SK-N-SH treated with all-trans-retinoic acid at 6 μM for 48 hours (cell line): ENCODE results near the gene CYP39A1.

Source experiments
- ATAC-seq: fragments of 200-7000 bp; cut with Tn5 transposase; 3 replicates; pipeline ENCODE4 v1.9.1; 2020; ENCODE audit warnings: mild to moderate bottlenecking, moderate library complexity
- ARNTL ChIP-seq: fragments of 450-650 bp; formaldehyde crosslinking; IDR thresholded peaks from 2 replicates; pipeline ENCODE4 v1.5.0; 2020; ENCODE audit warnings: low read depth, mild to moderate bottlenecking, moderate library complexity, borderline replicate concordance
- BACH2 ChIP-seq: fragments of 250-450 bp; sonication (Bioruptor Pico); IDR thresholded peaks from 2 replicates; pipeline ENCODE4 v1.9.0; 2021; ENCODE audit warnings: mild to moderate bottlenecking, borderline replicate concordance
- CREB5 ChIP-seq: fragments of 250-450 bp; sonication (Bioruptor Pico); IDR thresholded peaks from 2 replicates; pipeline ENCODE4 v1.5.1; 2020; ENCODE audit warnings: low read depth, mild to moderate bottlenecking, moderate library complexity
- CSDC2 ChIP-seq: fragments of 250-450 bp; sonication (Bioruptor Pico); IDR thresholded peaks from 2 replicates; pipeline ENCODE4 v1.5.0; 2020; ENCODE audit warnings: mild to moderate bottlenecking, moderate library complexity
- CSRNP3 ChIP-seq: fragments of 250-450 bp; sonication (Bioruptor Pico); IDR thresholded peaks from 2 replicates; pipeline ENCODE4 v1.5.1; 2021; ENCODE audit warnings: mild to moderate bottlenecking, moderate library complexity
- ESRRG ChIP-seq: fragments of 250-450 bp; sonication (Bioruptor Pico); IDR thresholded peaks from 2 replicates; pipeline ENCODE4 v1.6.1; 2021; ENCODE audit warnings: mild to moderate bottlenecking
- GLIS3 ChIP-seq: fragments of 250-450 bp; sonication (Bioruptor Pico); IDR thresholded peaks from 2 replicates; pipeline ENCODE4 v1.5.0; 2020; ENCODE audit warnings: mild to moderate bottlenecking, moderate library complexity
- OSR1 ChIP-seq: fragments of 250-450 bp; sonication (Bioruptor Pico); IDR thresholded peaks from 2 replicates; pipeline ENCODE4 v1.8.0; 2022; ENCODE audit warnings: moderate library complexity, mild to moderate bottlenecking, inconsistent platforms
- PATZ1 ChIP-seq: fragments of 250-450 bp; sonication (Bioruptor Pico); IDR thresholded peaks from 2 replicates; pipeline ENCODE4 v1.8.0; 2020; ENCODE audit warnings: mild to moderate bottlenecking, moderate library complexity, borderline replicate concordance
- POU6F1 ChIP-seq: fragments of 250-450 bp; sonication (Bioruptor Pico); IDR thresholded peaks from 2 replicates; pipeline ENCODE4 v1.8.0; 2021; ENCODE audit warnings: low read depth, mild to moderate bottlenecking, moderate library complexity, borderline replicate concordance
- PPARA ChIP-seq: fragments of 250-450 bp; sonication (Bioruptor Pico); IDR thresholded peaks from 2 replicates; pipeline ENCODE4 v1.5.0; 2020; ENCODE audit warnings: mild to moderate bottlenecking, borderline replicate concordance
- RARB ChIP-seq: fragments of 250-450 bp; sonication (Bioruptor Pico); IDR thresholded peaks from 2 replicates; pipeline ENCODE4 v1.8.0; 2021; ENCODE audit warnings: mild to moderate bottlenecking, moderate library complexity
- TCF4 ChIP-seq: fragments of 250-450 bp; sonication (Bioruptor Pico); IDR thresholded peaks from 2 replicates; pipeline ENCODE4 v1.8.0; 2021; ENCODE audit warnings: mild to moderate bottlenecking, moderate library complexity, borderline replicate concordance
- TOX ChIP-seq: fragments of 250-450 bp; sonication (Bioruptor Pico); IDR thresholded peaks from 2 replicates; pipeline ENCODE4 v1.8.0; 2021; ENCODE audit warnings: mild to moderate bottlenecking, moderate library complexity, borderline replicate concordance
- TSHZ2 ChIP-seq: fragments of 250-450 bp; sonication (Bioruptor Pico); IDR thresholded peaks from 2 replicates; pipeline ENCODE4 v1.5.0; 2020; ENCODE audit warnings: mild to moderate bottlenecking, moderate library complexity
- ZC3H10 ChIP-seq: fragments of 250-450 bp; sonication (Bioruptor Pico); IDR thresholded peaks from 2 replicates; pipeline ENCODE4 v1.5.1; 2021; ENCODE audit warnings: mild to moderate bottlenecking, moderate library complexity
- ZFP3 ChIP-seq: fragments of 250-450 bp; sonication (Bioruptor Pico); IDR thresholded peaks from 2 replicates; pipeline ENCODE4 v1.5.0; 2020; ENCODE audit warnings: mild to moderate bottlenecking, moderate library complexity
- ZFP30 ChIP-seq: fragments of 450-650 bp; formaldehyde crosslinking; IDR thresholded peaks from 2 replicates; pipeline ENCODE4 v1.5.0; 2022; ENCODE audit warnings: mild to moderate bottlenecking, moderate library complexity
- ZNF565 ChIP-seq: fragments of 450-650 bp; formaldehyde crosslinking; conservative IDR thresholded peaks from 2 replicates; pipeline ENCODE4 v1.5.0; 2020; ENCODE audit warnings: low read depth, mild to moderate bottlenecking, moderate library complexity
- ZNF70 ChIP-seq: fragments of 450-650 bp; formaldehyde crosslinking; IDR thresholded peaks from 2 replicates; pipeline ENCODE4 v1.5.0; 2020; ENCODE audit warnings: mild to moderate bottlenecking, moderate library complexity

CYP39A1 gene

GRCh38 chr6:46605091-46605797 lies 47.4 kb downstream of the CYP39A1 start:
- ATAC-seq: no peak
- TF ChIP-seq POU6F1 (CRISPR knock-in tag) (no peak), ZFP30 (no peak), ESRRG (CRISPR knock-in tag) (no peak), ZC3H10 (CRISPR knock-in tag) (no peak), PATZ1 (CRISPR knock-in tag) (no peak), TCF4 (CRISPR knock-in tag) (no peak), ZNF70 (CRISPR knock-in tag) (no peak), ARNTL (CRISPR knock-in tag) (no peak), TSHZ2 (CRISPR knock-in tag) (no peak), ZFP3 (CRISPR knock-in tag) (no peak), TOX (CRISPR knock-in tag) (no peak), CSDC2 (no peak), BACH2 (CRISPR knock-in tag) (no peak), ZNF565 (CRISPR knock-in tag) (no peak), GLIS3 (no peak), CSRNP3 (CRISPR knock-in tag) (no peak), RARB (CRISPR knock-in tag) (no peak), OSR1 (CRISPR knock-in tag) (no peak), CREB5 (no peak), PPARA (CRISPR knock-in tag) (no peak)

- TF ChIP-seq ARNTL (CRISPR knock-in tag) (no peak), BACH2 (CRISPR knock-in tag) (no peak), TOX (CRISPR knock-in tag) (no peak), ZNF565 (CRISPR knock-in tag) (no peak)
- ATAC-seq: no peak
Measured at GRCh38 chr6:46598215-46598614, 54.4 kb downstream of the CYP39A1 start.

- TF ChIP-seq ZFP3 (CRISPR knock-in tag) (no peak), ZNF70 (CRISPR knock-in tag) (no peak), BACH2 (CRISPR knock-in tag) (no peak), RARB (CRISPR knock-in tag) (no peak)
- ATAC-seq: no peak
Measured at GRCh38 chr6:46592740-46593139, 59.9 kb downstream of the CYP39A1 start.
